ENCODE measurements around the gene POU6F2. TPM values are rescaled to one million over a fixed set of nuclear protein-coding genes. Genes with fewer than 3 reads are reported as not detected.

POU6F2 gene
- total and polyA plus RNA-seq, 2 experiments from 2014 or later: 7.2 to 7.3 TPM

DNA sequence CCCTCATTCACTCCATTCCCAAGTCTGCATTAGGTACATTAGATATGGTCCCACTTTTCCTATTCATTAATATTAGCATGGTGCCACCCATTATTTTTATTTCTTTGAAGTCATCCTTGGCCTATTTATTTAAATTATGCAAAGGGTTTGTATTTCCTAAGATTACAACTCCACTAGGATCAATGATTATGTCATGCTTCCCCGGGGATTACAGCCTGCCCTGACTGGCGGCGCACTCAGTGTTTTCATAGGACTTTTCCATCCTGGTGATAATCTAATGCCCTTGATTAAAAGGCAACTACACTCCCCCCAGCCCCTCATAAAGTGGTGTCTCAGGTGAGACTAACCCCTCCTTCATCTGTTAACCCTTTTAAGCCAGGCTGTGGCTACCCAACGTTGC lies 187.2 kb downstream of the POU6F2 start:
- H3K27ac ChIP-seq (ENCODE audit: low read depth): no peak overlapping the region
- H3K9me2 ChIP-seq (ENCODE audit: insufficient read depth): no peaks in the 10 kb centered on the region; the same call in 1 of the 2 replicates
- DNase-seq (ENCODE audit: low spot score): no peak
- ATAC-seq: no peak
- H3K4me2 ChIP-seq: no peak overlapping the region
- no peaks in the 10 kb centered on the region for H3K4me1 ChIP-seq (ENCODE audit: insufficient read depth)
- Mint-ChIP-seq H3K9me3 (no peaks in the 10 kb centered on the region), H3K27me3 (ENCODE audit: insufficient read depth, low read depth, poor library complexity) (no peaks in the 10 kb centered on the region), H3K4me3 (no peak overlapping the region), H3K4me1 (no peaks in the 10 kb centered on the region), H3K36me3 (ENCODE audit: low read depth) (no peaks in the 10 kb centered on the region), H3K27ac (no peak overlapping the region)
- H4K20me1 ChIP-seq (replicated peaks; ENCODE audit: insufficient read depth): no peaks in the 10 kb centered on the region
- H3K36me3 ChIP-seq (ENCODE audit: insufficient read depth): no peaks in the 10 kb centered on the region
- H3K27me3 ChIP-seq (ENCODE audit: insufficient read depth): no peaks in the 10 kb centered on the region
- TF ChIP-seq ETS1 (IDR thresholded peaks at IDR 0.05): no peak
- no peak for TF ChIP-seq JUNB (IDR thresholded peaks at IDR 0.05; ENCODE audit: unreplicated experiment)
- no peak for TF ChIP-seq EZH2 (IDR thresholded peaks at IDR 0.05; ENCODE audit: low read depth, unreplicated experiment)
- no peak for TF ChIP-seq CREB1 (CRISPR knock-in tag; IDR thresholded peaks at IDR 0.05; ENCODE audit: low read depth)
- no peak for TF ChIP-seq ZNF114 (CRISPR knock-in tag; IDR thresholded peaks at IDR 0.05)
- TF ChIP-seq STAT1 (IDR thresholded peaks at IDR 0.05; ENCODE audit: unreplicated experiment): no peak
- no peak for TF ChIP-seq REST (IDR thresholded peaks at IDR 0.05; ENCODE audit: unreplicated experiment)
- TF ChIP-seq, protein P1, sequence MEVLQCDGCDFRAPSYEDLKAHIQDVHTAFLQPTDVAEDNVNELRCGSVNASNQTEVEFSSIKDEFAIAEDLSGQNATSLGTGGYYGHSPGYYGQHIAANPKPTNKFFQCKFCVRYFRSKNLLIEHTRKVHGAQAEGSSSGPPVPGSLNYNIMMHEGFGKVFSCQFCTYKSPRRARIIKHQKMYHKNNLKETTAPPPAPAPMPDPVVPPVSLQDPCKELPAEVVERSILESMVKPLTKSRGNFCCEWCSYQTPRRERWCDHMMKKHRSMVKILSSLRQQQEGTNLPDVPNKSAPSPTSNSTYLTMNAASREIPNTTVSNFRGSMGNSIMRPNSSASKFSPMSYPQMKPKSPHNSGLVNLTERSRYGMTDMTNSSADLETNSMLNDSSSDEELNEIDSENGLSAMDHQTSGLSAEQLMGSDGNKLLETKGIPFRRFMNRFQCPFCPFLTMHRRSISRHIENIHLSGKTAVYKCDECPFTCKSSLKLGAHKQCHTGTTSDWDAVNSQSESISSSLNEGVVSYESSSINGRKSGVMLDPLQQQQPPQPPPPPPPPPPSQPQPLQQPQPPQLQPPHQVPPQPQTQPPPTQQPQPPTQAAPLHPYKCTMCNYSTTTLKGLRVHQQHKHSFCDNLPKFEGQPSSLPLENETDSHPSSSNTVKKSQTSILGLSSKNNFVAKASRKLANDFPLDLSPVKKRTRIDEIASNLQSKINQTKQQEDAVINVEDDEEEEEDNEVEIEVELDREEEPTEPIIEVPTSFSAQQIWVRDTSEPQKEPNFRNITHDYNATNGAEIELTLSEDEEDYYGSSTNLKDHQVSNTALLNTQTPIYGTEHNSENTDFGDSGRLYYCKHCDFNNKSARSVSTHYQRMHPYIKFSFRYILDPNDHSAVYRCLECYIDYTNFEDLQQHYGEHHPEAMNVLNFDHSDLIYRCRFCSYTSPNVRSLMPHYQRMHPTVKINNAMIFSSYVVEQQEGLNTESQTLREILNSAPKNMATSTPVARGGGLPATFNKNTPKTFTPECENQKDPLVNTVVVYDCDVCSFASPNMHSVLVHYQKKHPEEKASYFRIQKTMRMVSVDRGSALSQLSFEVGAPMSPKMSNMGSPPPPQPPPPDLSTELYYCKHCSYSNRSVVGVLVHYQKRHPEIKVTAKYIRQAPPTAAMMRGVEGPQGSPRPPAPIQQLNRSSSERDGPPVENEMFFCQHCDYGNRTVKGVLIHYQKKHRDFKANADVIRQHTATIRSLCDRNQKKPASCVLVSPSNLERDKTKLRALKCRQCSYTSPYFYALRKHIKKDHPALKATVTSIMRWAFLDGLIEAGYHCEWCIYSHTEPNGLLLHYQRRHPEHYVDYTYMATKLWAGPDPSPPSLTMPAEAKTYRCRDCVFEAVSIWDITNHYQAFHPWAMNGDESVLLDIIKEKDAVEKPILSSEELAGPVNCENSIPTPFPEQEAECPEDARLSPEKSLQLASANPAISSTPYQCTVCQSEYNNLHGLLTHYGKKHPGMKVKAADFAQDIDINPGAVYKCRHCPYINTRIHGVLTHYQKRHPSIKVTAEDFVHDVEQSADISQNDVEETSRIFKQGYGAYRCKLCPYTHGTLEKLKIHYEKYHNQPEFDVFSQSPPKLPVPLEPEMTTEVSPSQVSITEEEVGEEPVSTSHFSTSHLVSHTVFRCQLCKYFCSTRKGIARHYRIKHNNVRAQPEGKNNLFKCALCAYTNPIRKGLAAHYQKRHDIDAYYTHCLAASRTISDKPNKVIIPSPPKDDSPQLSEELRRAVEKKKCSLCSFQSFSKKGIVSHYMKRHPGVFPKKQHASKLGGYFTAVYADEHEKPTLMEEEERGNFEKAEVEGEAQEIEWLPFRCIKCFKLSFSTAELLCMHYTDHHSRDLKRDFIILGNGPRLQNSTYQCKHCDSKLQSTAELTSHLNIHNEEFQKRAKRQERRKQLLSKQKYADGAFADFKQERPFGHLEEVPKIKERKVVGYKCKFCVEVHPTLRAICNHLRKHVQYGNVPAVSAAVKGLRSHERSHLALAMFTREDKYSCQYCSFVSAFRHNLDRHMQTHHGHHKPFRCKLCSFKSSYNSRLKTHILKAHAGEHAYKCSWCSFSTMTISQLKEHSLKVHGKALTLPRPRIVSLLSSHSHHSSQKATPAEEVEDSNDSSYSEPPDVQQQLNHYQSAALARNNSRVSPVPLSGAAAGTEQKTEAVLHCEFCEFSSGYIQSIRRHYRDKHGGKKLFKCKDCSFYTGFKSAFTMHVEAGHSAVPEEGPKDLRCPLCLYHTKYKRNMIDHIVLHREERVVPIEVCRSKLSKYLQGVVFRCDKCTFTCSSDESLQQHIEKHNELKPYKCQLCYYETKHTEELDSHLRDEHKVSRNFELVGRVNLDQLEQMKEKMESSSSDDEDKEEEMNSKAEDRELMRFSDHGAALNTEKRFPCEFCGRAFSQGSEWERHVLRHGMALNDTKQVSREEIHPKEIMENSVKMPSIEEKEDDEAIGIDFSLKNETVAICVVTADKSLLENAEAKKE (CRISPR knock-in tag; IDR thresholded peaks at IDR 0.05): no peak
- no peak for TF ChIP-seq ZNF331 (CRISPR knock-in tag; IDR thresholded peaks at IDR 0.05; ENCODE audit: low read depth)
- TF ChIP-seq POLR2AphosphoS5 (IDR thresholded peaks at IDR 0.05; ENCODE audit: low read depth): no peak
- TF ChIP-seq NANOG (IDR thresholded peaks at IDR 0.05; ENCODE audit: borderline replicate concordance): no peak
- H3F3A ChIP-seq (replicated peaks; ENCODE audit: low read depth): no peaks in the 10 kb centered on the region
- no peak overlapping the region for H2AFZ ChIP-seq
- no peaks in the 10 kb centered on the region for H3K79me2 ChIP-seq (replicated peaks; ENCODE audit: insufficient read depth)
- no peak overlapping the region for H3K4me3 ChIP-seq

Measured in GM23338 (cell line).